ENCODE measurements around the gene TRIM2.

Gene TRIM2

DNA sequence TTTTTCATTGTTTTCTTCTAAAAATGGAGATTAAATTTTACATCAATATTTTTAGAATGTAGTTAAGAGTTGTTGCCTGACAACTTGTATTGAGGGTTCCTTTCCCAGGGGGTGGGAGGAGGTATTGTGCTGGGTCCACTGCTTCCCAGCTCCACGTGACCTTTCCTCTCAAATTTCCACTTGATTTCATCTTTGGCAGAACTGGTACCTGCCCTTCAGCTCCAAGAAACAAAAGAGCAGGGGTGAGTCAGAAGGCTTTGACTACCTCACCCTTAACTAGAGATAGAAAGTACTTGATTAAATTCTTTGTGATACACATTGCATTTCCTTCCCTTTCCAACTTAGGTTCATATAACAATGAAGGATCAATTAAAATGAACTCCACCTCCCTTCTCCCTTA lies 19.7 kb downstream of the TRIM2 start:
- no peak for DNase-seq

DNA sequence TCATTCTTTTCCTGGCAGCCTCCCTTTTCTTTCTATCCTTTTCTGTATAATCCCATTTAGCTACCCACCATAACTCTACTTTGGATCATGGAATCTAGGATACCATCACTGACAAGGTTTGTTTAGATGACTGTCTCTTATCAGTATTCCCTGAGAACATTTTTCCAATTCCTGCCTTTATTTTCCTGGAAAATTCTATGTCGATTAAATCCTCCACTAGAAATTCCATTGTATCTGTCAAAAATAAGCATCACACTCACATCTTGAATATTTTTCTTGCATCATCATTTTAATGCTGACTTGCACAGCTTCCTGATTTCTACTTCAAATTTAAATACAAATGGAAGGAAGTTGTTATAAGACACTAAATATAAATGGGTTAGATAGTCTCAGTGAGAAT lies 20.2 kb downstream of the TRIM2 start:
- no peak for DNase-seq

DNA sequence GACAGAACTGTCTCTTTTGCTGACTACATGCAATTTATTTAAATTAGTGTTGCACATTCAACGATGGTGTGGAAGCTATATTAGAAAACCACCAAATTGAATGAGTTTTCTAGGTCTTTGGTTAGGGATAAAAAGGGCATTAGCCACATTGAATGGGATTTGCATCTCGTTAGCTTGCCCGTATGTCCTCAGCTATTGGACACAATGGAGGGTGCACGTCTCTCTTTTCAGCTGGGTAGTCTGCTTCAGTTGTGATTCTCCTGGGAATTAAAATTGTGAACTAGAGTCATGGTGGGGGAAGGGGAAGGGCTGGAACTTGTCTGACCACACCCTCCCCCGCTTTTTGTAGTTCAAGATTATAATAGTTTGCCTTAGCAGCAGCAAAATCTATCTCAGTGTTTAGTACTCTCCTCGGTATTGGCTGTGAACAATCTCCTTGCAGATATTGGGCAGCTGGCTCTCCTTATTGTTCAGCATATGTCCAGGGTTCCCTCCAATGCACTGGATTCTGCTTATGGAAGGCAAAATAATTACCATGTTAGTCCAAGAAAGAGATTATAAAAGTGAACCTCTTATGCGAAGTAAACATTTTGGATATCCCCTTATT lies 23.3 kb downstream of the TRIM2 start:
- DNase-seq: no peak

DNA sequence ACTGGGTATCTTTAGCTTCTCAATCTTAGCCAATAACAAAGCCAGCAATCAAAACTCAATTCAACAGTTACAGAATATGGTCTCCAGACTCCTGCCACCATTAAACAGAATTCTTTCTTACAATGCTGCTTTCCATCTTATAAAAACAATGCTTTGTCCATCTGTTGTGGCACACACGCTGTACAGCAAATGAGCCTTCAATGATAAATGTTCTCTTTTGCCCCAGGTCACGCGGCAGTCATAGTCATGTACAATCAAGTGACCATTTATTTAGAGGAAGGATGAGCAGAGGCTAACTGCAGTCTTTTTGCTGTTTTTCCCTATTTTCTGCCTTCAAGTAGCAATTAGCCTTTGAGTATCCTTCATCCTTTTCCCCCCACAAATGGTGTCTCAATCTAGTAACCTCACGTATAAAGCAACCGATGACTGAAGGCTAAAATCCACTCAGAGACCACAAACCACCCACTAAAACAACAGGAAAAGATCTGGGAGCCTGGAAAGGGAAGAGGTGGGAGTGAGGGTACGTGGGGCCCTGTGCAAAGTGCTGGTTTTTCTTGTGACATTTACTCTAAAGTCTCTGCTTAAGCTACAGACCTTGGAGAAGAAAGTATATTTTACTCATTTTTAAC lies 24.4 kb downstream of the TRIM2 start:
- peak; percentile 23 for DNase-seq

DNA sequence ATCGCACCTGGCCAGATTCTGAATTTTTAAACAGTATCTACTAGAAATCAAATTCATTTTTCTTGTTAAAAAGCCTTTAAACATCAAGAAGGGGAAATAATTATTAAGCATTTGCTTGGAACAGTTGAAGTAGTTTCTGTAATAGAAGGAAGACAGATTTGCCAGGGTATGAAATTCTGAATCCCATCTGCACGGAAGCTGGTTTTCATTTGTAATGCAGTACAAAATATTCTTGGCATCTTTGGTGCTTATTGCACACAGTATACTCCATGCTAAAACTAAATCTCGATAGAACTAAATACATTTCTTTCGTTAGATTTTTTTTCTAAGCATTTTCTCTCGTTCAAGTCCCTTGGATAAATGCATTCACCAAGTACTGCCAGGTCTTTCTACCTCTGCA lies 25.3 kb downstream of the TRIM2 start:
- DNase-seq: no peak

DNA sequence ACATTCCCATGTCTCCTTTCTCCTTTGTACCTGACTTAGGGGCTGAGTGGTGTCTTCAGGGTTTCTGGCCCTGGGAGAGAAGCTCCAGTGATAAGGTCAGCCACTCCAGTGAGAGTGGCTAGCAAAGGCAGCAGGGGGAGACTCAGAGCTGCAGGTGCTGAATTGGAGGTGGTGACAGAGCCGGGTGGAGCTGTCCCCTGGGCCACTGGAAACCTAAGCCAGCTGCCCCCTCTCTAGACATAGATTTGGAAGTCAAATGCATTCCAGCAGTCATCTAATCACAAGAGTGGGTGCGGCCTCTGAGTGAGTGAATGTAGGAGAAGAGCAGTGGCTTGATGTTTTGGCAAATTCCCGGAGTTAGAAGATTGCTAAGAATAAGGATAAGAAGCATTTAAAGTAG lies 28.5 kb downstream of the TRIM2 start:
- no peak for DNase-seq

DNA sequence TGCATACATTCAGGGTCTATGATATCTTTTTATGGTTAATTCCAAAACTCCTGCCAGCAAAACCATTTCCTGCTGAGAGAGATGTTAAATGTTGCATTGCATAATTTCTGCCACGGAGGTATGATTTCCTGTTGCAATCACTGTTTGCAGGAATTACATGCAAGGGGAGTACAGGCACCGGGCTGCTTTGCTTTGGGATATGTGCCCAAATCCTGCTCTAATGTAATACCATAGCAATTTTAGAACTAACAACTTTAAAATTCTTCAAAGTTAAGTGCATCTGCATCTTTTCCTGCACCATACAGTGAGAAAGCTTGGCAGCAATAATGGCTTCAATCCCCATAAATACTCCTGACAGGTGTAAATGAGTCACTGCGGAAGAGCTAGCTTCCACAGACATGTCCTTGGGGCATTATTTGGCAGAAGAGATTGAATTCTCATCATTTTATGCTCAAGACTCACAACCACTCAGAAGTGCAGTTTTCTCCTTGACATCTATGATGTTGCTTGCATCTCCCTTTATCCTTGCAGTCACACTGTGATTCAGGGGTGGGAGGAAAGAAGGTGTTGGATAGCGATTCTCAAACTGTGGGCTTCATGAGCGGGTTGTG lies 29.6 kb downstream of the TRIM2 start:
- no peak for DNase-seq

DNA sequence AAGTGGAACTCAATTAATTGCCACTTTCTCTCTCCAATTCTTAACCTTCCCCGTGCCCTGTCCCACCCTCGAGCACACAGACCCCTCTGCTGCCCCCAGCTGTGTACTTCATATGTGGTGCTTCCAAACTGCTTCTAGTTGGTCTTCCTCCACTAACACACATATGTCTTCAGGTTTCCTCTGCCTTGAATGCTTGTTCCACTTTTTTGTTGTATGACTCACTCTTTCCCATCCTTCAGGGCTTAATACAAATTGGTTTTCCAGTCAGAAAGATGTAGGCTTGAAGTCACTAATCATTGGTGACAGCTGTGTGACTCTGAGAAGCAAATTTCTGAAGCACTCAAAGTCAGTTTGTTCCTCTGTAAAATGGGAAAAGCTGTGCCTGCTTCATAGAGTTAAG lies 30.6 kb downstream of the TRIM2 start:
- DNase-seq: no peak

DNA sequence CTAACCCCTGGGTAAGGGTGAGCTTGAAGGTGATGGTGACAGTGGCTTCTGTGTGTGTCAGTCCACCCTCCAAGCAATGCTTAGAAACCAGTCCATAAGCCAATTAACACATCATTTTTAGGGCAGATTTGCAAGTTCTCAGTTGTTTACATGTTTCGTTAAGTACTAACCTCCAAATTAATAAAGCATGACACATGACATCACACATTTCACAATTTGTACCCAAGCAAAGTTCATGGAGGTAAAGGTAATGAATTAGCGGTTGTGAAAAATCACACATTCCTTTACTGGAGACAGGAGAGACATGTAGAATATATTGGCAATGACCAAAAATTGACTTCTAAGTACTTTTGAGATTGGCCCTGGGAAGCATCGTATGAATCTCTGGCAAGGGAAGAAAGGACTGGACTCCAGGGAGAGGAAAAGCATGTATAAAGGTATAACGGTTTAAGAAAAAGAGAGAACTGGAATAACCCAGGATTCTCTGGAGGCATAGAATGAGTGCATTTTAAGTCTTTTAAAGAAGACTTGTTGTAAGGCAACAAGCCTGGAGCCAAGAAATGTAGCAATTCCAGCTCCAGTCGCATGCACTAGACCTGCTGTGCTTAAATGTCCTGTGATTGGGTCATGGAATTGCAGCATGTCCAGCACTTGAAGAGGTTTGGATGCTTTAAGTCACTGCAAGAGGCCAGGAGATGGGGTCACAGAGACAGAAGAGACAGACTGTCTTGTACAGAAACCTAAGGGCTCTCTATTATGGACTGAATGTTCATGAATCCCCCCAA lies 34.1 kb downstream of the TRIM2 start:
- no peak for DNase-seq

DNA sequence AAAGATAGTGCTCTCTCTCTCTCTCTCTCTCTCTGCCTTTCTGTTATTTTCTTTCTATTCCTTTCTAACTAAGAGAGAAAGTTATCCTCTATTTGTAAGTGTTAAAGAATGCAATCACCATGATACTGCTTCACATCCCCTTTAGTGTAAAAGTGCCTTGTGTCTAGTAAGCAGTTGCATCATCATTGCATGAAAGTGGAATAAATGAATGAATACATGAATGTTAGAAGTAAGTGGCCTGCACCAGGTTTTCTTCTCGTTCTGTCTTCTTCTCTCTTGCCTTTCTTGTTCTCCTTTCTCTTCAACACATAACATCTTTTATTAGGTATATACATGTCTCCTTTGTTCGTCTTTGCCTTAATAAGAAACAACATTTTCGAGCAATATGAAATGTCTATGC lies 35.2 kb downstream of the TRIM2 start:
- no peak for DNase-seq

DNA sequence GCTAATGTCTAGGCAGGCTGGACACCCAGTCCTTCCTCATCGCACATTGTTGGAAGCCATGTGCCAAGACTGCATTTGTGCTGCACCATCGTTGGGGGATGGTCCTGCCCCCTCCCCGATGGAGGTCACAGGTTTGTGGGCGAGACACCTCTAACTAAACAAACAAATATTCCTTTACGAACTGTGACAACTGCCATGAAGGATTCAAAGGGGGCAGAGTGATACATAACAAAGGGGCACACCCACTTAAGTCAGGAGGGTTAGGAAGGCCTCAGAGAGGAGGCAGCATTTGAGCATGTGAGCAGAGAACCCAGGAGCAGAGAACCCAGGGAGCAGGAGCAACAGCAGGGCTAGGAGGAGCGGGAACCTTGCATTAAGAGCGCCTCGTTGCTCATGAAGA lies 37.1 kb downstream of the TRIM2 start:
- DNase-seq: no peak

DNA sequence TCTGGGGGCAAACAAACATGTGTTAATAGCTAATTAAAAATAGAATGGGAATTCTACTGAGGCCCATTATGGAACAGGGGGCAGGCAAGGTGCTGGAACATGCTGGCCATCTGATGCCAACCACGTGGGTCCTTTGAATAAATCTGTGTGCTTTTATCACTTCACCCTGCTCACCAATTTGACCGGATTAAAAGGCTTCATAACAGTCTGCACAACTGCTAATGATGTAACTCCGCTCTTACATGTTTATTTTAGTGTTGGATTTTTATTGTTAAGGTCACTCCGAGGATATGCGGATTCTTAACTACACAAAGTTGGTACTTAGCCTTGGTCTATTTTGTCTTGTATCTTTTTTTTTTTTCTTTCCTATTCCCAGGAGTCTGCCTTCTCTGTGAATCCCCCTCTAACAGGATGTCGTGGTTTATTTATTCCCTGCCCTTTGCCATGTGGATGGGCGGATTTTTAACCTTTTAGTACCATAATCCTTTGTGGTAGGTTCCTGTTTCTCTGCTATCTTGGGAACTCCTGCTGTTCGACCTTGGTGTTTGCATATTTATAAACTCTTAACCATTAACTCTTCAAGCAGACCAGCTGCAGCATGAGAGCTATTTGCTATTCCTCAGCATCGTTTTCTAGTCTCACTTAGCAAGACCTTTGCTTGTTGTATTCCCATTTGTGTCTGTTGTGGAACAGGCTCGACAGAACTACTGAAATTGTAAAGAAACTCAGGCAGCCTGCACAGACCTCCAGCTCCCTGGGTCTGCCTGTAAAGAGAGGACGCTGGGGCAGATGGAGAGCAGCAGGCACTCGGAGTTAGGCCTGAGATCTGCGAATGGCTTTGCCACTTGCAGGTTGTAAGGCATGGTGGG lies 38.0 kb downstream of the TRIM2 start:
- DNase-seq: no peak

DNA sequence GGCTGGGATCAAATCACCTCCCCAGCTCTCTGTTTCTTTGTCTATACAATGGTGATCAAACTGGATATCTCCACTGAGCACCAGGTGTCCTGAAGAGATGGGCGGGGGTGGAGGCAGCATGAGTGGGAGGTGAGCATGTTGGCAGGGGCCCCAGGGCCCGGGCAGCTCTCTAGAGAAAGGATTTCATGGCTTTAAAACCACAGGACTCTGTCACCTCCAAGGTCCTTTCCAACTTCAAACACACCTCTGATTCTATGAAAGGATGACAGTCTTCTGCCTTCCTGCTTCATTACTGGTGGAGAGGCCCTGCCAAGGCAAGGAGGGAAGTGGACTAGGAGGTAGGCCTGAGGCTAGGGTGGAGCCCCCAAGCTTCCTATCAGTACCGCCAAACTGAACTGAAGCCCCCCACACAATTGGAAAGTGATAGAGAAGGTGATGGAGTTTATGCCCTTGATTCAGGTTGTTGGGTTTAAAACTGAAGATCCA lies 38.6 kb downstream of the TRIM2 start:
- no peak for DNase-seq

DNA sequence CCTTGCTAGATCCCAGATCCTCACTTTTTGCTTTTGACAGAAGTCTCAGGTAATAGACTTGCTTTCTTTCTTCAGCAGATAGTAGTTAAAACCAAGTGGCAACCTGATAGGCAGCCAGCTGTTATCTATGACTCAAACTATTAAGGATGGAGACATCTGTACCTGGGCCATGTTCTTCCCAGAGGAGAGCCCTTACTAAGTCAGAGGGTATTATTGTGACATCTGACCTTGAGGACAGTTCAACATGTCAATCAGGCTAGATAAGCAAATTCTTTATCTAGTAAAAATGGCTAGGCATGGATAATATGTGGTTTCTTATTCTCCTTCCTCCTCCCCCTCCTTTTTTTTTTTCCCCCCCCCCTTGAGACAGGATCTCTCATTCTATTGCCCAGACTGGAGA lies 39.2 kb downstream of the TRIM2 start:
- no peak for DNase-seq

DNA sequence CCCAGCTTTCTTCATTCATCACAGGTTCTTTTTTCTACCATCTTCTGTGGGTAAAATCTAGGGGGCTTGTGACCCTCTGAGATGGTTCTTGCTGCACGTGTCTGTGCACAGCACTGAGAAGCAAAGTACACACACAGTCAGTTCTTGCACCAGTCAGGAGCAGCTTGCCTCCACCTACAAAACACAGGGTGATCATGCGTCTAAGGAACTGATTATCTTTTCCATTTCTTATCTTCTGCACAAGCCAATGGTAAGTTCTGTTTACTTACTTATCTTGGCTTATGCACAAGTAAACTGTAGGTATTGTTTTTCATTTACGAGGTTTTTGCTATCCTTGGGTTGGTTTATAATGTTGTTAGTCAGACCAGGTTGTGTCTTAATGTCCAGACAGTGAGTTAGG lies 40.7 kb downstream of the TRIM2 start:
- no peak for DNase-seq

DNA sequence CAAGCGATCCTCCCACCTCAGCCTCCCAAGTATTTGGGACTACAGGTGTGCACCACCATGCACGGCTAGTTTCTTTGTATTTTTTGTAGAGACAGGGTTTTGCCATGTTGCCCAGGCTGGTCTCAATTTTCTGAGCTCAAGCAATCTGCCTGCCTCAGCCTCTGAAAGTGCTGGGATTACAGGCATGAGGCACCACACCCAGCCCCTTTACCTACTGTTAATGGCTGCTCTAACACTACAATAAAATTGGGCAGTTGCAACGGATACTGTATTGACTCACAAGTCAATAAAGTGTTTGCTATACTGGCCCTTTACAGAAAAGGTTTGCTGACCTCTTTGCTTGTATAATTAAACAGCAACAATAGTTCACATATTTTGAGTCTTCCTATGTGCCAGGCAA lies 41.5 kb downstream of the TRIM2 start:
- DNase-seq: no peak

DNA sequence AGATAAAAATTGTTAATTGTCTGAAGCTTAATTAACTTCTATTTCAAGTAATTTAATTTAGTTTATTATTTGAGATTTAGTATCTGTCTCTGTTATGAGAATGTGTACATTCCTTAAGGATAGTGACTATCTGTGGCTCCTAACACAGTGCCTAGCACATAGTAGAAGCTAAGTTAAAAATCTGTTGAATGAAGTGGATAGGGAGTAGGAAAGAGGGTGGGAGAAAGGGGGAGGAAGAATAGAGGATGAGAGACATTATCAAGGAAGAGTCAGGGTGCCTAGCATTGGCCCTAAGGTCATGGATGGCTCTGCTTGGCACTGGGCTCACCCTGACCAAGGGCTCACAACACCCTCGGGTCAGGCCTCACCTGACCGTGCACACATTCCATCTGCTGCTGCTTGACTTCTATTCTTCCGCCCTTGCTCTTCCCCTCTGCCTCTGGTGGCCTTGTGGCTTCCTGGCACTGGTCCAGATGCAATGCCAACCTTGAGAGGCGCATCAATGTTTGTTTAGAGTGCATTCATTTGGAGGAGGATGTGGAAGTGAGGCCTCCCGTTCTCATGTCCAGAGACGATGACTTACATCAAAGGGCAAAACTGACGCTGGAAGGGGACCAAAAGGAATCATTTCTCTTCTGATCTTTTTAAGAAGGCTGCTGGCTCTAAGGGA lies 42.3 kb downstream of the TRIM2 start:
- DNase-seq: no peak

DNA sequence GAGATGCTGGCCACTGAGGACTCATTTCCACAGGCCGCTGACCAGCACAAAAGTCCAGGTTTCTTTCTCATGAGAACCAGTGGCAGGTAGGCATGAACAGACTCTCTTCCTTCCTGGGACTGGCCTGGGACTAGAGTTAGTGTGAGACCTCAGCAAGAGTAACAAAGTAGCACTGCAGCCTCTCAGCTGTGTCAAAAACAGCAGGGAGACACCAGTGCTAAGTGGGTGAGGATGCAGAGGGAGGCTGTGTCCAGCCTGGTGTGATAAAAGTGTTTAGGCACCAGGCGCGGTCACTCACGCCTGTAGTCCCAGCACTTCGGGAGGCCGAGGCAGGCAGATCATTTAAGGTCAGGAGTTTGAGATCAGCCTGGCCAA lies 42.9 kb downstream of the TRIM2 start:
- no peak for DNase-seq

DNA sequence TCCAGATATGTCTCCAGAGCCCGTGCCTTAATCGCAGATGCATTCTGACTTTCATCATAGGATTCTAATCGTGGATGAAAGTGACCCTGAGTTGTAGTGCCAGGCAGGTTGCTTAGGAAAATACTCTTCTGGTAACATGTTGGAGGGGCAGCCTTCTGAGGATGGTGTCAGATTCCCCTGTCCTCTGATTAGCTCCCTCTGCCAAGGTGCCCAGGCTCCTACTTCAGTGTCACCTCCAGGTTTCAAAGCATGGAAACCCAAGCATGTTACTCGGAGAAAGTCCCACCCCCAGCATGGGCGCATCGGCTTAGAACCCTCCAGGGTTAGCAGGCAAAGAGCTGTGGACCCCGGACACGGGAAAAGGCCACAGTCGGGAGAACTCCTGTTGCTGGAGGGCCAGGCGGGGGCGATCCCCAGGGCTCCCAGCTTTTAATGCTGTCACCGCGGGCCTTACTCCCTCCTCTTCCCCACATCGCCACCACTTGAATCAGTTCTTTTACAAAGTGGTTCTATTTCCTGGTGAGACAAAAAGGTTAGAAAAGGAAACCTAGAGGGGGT lies 44.5 kb downstream of the TRIM2 start:
- DNase-seq: peak; percentile 74

DNA sequence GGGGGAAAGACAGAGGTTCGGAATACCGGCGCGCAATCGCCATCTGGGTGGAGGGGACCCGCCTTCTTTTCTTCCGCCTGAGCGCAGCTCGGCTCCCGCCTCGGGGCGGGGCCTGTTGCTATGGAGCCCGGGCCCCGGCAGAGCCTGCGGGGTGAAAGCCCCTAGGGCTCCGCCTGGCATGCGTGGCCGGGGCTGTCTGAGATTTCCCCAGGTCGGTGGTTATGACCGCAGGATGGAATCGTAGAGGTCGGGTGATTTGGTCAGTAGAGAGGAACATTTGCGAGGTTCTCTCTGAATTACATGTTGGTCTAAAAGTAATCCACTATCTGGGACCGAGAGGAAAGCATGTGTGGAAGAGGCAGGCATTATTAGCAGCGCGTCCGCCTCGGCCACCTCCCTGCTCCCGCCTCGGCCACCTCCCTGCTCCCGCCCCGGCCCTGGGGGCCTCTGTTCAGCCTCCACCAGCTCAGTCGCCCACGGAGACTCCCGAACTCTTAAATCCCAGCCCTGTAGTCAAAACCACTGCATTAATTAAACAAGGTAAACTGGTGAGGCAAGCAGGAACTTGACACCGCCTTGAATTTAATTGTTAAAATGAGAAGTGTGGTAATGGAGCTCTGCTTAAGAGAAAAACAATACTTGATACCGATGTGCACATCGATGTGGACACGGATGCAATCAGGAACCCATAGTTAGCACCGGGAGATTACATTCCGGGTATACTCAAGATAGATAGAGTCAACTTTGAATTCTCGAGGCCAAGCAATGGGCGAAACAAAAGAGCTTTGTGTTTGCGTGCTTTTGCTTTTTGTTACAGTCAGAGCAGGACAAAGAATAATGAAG lies 45.2 kb downstream of the TRIM2 start:
- DNase-seq: peak; percentile 81

DNA sequence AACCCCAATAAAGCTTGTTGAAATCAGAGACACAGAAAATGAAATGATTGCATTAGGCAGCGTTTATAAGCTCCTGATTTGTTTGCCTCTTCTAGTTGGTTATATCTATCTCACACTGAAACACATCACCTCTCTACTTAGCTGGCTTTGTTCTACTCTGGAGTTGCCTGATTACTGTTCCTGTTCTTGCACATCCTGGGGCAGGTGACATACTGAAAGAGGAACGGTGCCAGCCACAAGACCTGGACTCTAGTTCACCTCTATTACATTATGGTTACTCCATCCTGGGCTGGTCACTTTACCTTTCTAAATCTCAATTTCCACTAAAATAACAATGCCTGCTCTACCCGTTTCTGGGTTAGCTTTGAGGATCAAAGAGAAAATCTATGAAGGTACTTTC lies 47.9 kb downstream of the TRIM2 start:
- no peak for DNase-seq
